Measurements from ENCODE around the gene FNDC11.

DNA sequence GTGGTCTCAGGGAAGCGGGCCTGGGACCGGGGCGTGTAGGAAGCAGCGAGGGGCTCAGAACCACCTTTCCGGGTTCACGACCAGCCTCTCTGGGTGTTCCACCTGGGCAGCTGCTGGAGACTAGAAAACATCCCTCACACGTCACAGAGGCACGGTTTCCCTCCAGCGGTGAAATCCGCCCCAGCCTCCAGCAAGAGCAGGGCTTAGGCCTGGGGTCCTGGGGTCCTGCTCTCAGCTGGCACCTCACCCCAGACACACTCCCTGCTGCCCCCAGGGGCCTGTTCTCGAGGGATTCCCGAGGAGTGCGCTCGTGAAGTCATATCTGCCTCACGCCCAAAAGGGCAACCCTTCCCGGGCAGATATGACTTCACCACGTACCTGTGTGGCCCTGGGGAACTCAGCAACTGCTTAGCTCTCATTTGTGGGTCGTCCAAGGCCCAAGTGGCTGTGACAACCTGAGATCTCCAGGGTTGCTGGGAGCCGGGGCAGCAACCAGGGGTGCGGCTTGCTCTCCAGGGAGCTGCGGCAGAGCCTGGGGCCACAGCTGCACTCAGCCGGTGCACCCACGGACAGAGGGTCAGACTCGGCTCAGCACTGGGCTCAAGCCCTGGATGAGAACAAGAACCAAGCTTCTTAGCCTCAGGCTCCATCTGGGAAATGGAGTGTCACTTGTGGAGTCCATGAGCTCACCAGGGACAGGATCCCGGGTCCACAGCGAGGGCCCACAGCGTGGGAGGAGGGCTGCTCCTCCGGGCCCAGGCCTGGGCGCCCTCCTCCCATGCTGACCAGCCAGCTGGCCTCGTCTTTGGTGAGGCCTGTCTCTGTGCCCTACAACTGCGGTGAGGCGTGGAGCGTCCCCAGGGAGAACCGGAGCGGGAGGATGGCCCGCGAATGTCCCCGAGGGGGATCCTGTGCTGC lies 661 bp downstream of the FNDC11 start:
- TF ChIP-seq, protein P1, sequence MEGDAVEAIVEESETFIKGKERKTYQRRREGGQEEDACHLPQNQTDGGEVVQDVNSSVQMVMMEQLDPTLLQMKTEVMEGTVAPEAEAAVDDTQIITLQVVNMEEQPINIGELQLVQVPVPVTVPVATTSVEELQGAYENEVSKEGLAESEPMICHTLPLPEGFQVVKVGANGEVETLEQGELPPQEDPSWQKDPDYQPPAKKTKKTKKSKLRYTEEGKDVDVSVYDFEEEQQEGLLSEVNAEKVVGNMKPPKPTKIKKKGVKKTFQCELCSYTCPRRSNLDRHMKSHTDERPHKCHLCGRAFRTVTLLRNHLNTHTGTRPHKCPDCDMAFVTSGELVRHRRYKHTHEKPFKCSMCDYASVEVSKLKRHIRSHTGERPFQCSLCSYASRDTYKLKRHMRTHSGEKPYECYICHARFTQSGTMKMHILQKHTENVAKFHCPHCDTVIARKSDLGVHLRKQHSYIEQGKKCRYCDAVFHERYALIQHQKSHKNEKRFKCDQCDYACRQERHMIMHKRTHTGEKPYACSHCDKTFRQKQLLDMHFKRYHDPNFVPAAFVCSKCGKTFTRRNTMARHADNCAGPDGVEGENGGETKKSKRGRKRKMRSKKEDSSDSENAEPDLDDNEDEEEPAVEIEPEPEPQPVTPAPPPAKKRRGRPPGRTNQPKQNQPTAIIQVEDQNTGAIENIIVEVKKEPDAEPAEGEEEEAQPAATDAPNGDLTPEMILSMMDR (IDR thresholded peaks at IDR 0.05) = no peak
- TF ChIP-seq POLR2A (IDR thresholded peaks at IDR 0.05) = no peak
